HG02610 (cell line): ENCODE measurements around the gene VTCN1.
"Not testable (repeated sequence)": the region's sequence is repeated elsewhere in the genome, so short reads cannot be mapped to it uniquely, and the experiment has no call there.

Source experiments
- ATAC-seq: cut with Tn5 transposase; IDR thresholded peaks from one replicate; pipeline ENCODE4 v1.9.1; 2021; ENCODE audit warnings: mild to moderate bottlenecking, moderate library complexity; ENCODE audit not compliant: unreplicated experiment

Gene VTCN1

GRCh38 chr1:117101858-117102257, 108.9 kb downstream of the VTCN1 start:
- not testable (repeated sequence) for ATAC-seq

GRCh38 chr1:117101334-117101733, 109.4 kb downstream of the VTCN1 start:
- ATAC-seq, result no peak

- no peak for ATAC-seq
These were observed 112.3 kb downstream of the VTCN1 start for GRCh38 chr1:117098287-117098890.

- ATAC-seq, result no peak
These were observed 113.3 kb downstream of the VTCN1 start for GRCh38 chr1:117097443-117097842.

GRCh38 chr1:117096951-117097408, 113.7 kb downstream of the VTCN1 start:
- ATAC-seq, result no peak

- ATAC-seq, result no peak
These were observed 115.7 kb downstream of the VTCN1 start for GRCh38 chr1:117094841-117095604.

- ATAC-seq, result peak; percentile 67
These were observed 116.7 kb downstream of the VTCN1 start for GRCh38 chr1:117093870-117094621.
